AG04449 (cell line): ENCODE data around the gene AHSG.

Experiments
- CTCF ChIA-PET: fragments of 350-600 bp; formaldehyde crosslinking; extraction: SDS; loops from one replicate; lab custom pipeline; 2021; ENCODE audit warnings: antibody characterized with exemption; lab: Yijun Ruan, JAX
- POLR2A ChIA-PET: fragments of 400-600, 350-600 bp; formaldehyde crosslinking; extraction: SDS; loops from one replicate; lab custom pipeline; 2020; ENCODE audit warnings: antibody characterized with exemption, inconsistent platforms; lab: Yijun Ruan, JAX
- DNase-seq: peaks from one replicate; pipeline ENCODE4 v3.0.0-alpha.2; 2010; ENCODE audit warnings: low read depth, low spot score
- H3K4me3 ChIP-seq: 2 replicates; pipeline ENCODE4 v1.5.1; 2011; ENCODE audit warnings: low read depth, mild to moderate bottlenecking, control low read depth, low read length
- CTCF ChIP-seq: IDR thresholded peaks from one replicate; pipeline ENCODE4 v1.5.1; 2011; ENCODE audit warnings: mild to moderate bottlenecking, moderate library complexity, low read length, control low read depth, inconsistent platforms; ENCODE audit not compliant: insufficient read depth; ENCODE audit errors: missing control alignments

Gene AHSG

GRCh38 chr3:186642014-186642413, 29.2 kb downstream of the AHSG start:
- no peak overlapping the region for H3K4me3 ChIP-seq
- ChIA-PET POLR2A (no interaction called here), CTCF (interaction anchor here (1.0 to 3.3 kb wide), 2 partner anchors 25 to 27 kb away, joined by 3 to 15 read pairs; no protein-coding TSS in a partner anchor)
- no peak for DNase-seq
- TF ChIP-seq CTCF = no peak

GRCh38 chr3:186643493-186643892, 30.6 kb downstream of the AHSG start:
- ChIA-PET CTCF (interaction anchor here (1.6 to 3.3 kb wide), 2 partner anchors 29 to 178 kb away, joined by 3 to 15 read pairs; no protein-coding TSS in a partner anchor), POLR2A (no interaction called here)
- H3K4me3 ChIP-seq = no peak overlapping the region
- TF ChIP-seq CTCF = no peak
- no peak for DNase-seq

GRCh38 chr3:186644683-186645082, 31.8 kb downstream of the AHSG start:
- DNase-seq = no peak
- CTCF ChIA-PET = interaction anchor here (1.6 kb wide), 1 partner anchor 177 kb away, joined by 3 read pairs; no protein-coding TSS in a partner anchor
- TF ChIP-seq CTCF = no peak
- POLR2A ChIA-PET = no interaction called here
- no peak overlapping the region for H3K4me3 ChIP-seq

- H3K4me3 ChIP-seq = no peak overlapping the region
- ChIA-PET CTCF (interaction anchor here (0.9 kb wide), 1 partner anchor 29 kb away, joined by 3 read pairs; no protein-coding TSS in a partner anchor), POLR2A (no interaction called here)
- no peak for DNase-seq
- TF ChIP-seq CTCF = no peak
These were observed 33.2 kb downstream of the AHSG start for GRCh38 chr3:186646106-186646505.

- POLR2A ChIA-PET = no interaction called here
- DNase-seq = no peak
- CTCF ChIA-PET = no interaction called here
- TF ChIP-seq CTCF = no peak
- H3K4me3 ChIP-seq = no peak overlapping the region
These were observed 34.0 kb downstream of the AHSG start for GRCh38 chr3:186646841-186647240.

- DNase-seq = no peak
- no peak for TF ChIP-seq CTCF
- ChIA-PET CTCF (interaction anchor here (1.7 to 2.3 kb wide), 2 partner anchors 31 to 34 kb away, joined by 7 to 11 read pairs; no protein-coding TSS in a partner anchor), POLR2A (no interaction called here)
- H3K4me3 ChIP-seq = no peak overlapping the region
These were observed 36.0 kb downstream of the AHSG start for GRCh38 chr3:186648851-186649250.
